HL-60 (cell line): ENCODE results near the gene LRBA.

ENCODE experiments used
- DNase-seq, 2 experiments: peaks; one replicate each; pipeline ENCODE4 v3.0.0-alpha.2; 2010 to 2020; ENCODE audit warnings: low read depth in 1 of 2, low spot score in 1 of 2
- H3K27ac ChIP-seq: fragments of 250-450 bp; sonication (Bioruptor Pico); replicated peaks from 2 replicates; pipeline ENCODE4 v1.5.1; 2020; ENCODE audit warnings: mild to moderate bottlenecking, moderate library complexity
- H3K27me3 ChIP-seq: fragments of 250-450 bp; sonication (Bioruptor Pico); 2 replicates; pipeline ENCODE4 v1.5.1; 2021; ENCODE audit warnings: mild to moderate bottlenecking, moderate library complexity; ENCODE audit not compliant: insufficient read depth, poor library complexity, severe bottlenecking
- H3K4me3 ChIP-seq: replicated peaks from 2 replicates; pipeline ENCODE4 v1.5.1; 2011; ENCODE audit warnings: mild to moderate bottlenecking, control low read depth, low read length; ENCODE audit not compliant: insufficient read depth
- GABPA ChIP-seq: IDR thresholded peaks from 2 replicates; pipeline ENCODE4 v1.6.1; 2012; ENCODE audit warnings: low read depth
- POLR2AphosphoS5 ChIP-seq: IDR thresholded peaks from 2 replicates; pipeline ENCODE4 v1.6.1; 2012; ENCODE audit warnings: low read depth
- SPI1 ChIP-seq: IDR thresholded peaks from 2 replicates; pipeline ENCODE4 v1.6.1; 2012; ENCODE audit warnings: low read depth, mild to moderate bottlenecking, borderline replicate concordance
- TF ChIP-seq, protein P1 (sequence below): IDR thresholded peaks from one replicate; pipeline ENCODE4 v1.5.1; 2011; ENCODE audit warnings: low read length, control low read depth, inconsistent platforms; ENCODE audit not compliant: insufficient read depth
- TF ChIP-seq, protein P2 (sequence below): IDR thresholded peaks from 2 replicates; pipeline ENCODE4 v1.6.1; 2012; ENCODE audit warnings: low read depth; ENCODE audit not compliant: insufficient replicate concordance

LRBA gene

DNA sequence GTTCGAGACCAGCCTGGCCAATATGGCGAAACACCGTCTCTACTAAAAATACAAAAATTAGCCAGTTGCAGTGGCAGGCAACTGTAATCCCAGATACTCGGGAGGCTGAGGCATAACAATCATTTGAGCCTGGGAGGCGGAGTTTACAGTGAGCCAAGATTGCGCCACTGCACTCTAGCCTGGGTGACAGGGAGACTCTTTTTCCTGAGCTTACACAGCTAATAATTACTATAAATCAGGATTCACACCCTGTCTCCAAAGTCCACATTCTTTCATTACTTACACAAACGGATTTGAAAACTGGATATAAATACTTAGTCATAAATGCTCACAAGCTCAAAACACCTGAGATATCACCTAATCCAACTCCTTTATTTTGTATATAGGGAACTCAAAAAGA is 151.6 kb downstream of the LRBA start:
- TF ChIP-seq SPI1 = no peak
- TF ChIP-seq POLR2AphosphoS5 = no peak
- TF ChIP-seq, protein P1, sequence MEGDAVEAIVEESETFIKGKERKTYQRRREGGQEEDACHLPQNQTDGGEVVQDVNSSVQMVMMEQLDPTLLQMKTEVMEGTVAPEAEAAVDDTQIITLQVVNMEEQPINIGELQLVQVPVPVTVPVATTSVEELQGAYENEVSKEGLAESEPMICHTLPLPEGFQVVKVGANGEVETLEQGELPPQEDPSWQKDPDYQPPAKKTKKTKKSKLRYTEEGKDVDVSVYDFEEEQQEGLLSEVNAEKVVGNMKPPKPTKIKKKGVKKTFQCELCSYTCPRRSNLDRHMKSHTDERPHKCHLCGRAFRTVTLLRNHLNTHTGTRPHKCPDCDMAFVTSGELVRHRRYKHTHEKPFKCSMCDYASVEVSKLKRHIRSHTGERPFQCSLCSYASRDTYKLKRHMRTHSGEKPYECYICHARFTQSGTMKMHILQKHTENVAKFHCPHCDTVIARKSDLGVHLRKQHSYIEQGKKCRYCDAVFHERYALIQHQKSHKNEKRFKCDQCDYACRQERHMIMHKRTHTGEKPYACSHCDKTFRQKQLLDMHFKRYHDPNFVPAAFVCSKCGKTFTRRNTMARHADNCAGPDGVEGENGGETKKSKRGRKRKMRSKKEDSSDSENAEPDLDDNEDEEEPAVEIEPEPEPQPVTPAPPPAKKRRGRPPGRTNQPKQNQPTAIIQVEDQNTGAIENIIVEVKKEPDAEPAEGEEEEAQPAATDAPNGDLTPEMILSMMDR = no peak
- TF ChIP-seq, protein P2, sequence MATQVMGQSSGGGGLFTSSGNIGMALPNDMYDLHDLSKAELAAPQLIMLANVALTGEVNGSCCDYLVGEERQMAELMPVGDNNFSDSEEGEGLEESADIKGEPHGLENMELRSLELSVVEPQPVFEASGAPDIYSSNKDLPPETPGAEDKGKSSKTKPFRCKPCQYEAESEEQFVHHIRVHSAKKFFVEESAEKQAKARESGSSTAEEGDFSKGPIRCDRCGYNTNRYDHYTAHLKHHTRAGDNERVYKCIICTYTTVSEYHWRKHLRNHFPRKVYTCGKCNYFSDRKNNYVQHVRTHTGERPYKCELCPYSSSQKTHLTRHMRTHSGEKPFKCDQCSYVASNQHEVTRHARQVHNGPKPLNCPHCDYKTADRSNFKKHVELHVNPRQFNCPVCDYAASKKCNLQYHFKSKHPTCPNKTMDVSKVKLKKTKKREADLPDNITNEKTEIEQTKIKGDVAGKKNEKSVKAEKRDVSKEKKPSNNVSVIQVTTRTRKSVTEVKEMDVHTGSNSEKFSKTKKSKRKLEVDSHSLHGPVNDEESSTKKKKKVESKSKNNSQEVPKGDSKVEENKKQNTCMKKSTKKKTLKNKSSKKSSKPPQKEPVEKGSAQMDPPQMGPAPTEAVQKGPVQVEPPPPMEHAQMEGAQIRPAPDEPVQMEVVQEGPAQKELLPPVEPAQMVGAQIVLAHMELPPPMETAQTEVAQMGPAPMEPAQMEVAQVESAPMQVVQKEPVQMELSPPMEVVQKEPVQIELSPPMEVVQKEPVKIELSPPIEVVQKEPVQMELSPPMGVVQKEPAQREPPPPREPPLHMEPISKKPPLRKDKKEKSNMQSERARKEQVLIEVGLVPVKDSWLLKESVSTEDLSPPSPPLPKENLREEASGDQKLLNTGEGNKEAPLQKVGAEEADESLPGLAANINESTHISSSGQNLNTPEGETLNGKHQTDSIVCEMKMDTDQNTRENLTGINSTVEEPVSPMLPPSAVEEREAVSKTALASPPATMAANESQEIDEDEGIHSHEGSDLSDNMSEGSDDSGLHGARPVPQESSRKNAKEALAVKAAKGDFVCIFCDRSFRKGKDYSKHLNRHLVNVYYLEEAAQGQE = no peak
- no peak for TF ChIP-seq GABPA
- no peak for DNase-seq
- H3K27me3 ChIP-seq = no peaks in the 10 kb centered on the region
- no peak overlapping the region for H3K4me3 ChIP-seq
- H3K27ac ChIP-seq = no peak overlapping the region

DNA sequence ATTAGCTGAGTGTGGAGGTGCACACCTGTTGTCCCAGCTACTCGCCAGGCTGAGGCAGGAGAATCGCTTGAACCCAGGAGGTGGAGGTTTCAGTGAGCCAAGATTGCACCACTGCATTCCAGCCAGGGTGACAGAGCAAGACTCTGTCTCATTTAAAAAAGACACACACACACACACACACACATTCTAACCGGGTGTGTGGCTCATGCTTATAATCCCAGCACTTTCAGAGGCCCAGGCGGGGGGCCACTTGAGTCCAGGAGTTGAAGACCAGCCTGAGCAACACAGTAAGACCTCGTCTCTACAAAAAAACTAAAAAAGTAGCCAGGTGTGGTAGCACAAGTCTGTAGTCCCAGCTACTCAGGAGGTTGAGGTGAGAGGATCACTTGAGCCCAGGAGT is 152.3 kb downstream of the LRBA start:
- no peak overlapping the region for H3K27ac ChIP-seq
- no peaks in the 10 kb centered on the region for H3K27me3 ChIP-seq
- H3K4me3 ChIP-seq = no peak overlapping the region
- no peak for TF ChIP-seq GABPA
- TF ChIP-seq, protein P2 = no peak
- no peak for TF ChIP-seq POLR2AphosphoS5
- no peak for TF ChIP-seq SPI1
- TF ChIP-seq, protein P1 = no peak
- DNase-seq = no peak

DNA sequence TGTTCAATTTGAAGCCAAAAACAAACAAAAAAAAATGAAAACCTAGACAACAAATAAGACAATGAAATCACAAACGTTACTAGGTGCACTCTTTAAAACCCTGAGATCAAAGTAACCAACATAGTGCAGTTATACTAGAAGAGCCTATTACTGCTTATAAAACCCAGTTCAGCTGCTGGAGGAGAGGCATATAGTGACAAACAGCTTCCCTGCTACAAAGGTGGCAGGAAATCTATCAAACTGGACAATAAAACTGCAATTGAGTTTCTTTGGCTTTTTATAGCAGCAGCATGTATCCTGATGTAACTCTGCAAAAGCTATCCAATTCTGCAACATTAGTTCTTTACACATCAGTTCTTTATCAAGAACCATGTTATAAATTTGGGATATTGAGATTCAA is 155.6 kb downstream of the LRBA start:
- DNase-seq = no peak
- H3K27ac ChIP-seq = no peak overlapping the region
- TF ChIP-seq, protein P1 = no peak
- TF ChIP-seq POLR2AphosphoS5 = no peak
- TF ChIP-seq GABPA = no peak
- no peak for TF ChIP-seq SPI1
- no peak overlapping the region for H3K4me3 ChIP-seq
- no peaks in the 10 kb centered on the region for H3K27me3 ChIP-seq

DNA sequence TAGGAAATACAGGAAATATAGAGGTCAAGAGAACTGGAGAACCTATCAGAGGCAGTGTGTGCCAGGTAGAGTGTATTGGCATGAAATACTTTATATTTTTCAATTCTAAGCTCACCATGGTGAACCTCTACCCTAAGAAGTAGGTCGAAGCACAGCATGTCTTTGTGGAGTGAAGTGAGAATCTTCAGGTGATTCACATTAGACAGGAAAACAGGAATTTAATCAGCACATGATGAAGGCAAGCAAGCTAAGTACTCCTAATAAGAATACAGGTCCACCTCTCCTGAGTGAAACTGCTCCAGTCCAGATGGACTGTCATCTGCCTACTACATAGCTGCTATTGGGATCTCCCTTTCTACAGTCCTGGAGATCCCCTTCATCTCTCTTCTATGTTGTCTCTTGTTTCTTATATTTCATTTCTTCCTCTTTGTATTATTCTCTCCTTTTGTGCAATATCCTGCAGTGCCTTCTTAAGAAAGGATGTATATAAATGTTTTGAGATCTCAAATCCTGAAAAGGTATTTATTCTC is 159.0 kb downstream of the LRBA start:
- TF ChIP-seq GABPA (no peak), SPI1 (no peak), POLR2AphosphoS5 (no peak)
- TF ChIP-seq, protein P2 = no peak
- TF ChIP-seq, protein P1 = no peak
- Histone ChIP-seq H3K27ac (no peak overlapping the region), H3K27me3 (no peaks in the 10 kb centered on the region), H3K4me3 (no peak overlapping the region)
- no peak for DNase-seq
